ENCODE data around the gene MAPK4.

MAPK4 gene

DNA sequence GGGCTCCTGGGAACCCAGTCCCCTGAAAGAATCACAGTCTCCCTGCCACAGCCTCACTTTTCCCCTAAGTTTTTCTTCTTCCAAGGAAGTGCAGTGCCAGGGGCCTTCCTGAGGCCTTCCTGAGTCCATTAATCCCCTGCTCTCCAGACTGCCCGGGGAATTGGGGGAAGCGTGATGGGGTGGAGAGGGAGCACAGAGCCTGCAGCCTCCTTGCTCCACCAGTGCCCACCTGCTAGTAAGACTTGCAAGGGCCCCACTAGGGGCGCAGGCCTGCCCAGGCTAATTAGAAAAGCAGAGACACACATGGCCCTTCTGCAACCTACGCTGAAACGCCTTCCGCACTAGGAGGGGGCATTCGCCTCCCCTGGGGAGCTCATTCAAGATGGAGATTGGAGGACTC, 149.3 kb downstream of the MAPK4 start:
- TF ChIP-seq, protein P1, sequence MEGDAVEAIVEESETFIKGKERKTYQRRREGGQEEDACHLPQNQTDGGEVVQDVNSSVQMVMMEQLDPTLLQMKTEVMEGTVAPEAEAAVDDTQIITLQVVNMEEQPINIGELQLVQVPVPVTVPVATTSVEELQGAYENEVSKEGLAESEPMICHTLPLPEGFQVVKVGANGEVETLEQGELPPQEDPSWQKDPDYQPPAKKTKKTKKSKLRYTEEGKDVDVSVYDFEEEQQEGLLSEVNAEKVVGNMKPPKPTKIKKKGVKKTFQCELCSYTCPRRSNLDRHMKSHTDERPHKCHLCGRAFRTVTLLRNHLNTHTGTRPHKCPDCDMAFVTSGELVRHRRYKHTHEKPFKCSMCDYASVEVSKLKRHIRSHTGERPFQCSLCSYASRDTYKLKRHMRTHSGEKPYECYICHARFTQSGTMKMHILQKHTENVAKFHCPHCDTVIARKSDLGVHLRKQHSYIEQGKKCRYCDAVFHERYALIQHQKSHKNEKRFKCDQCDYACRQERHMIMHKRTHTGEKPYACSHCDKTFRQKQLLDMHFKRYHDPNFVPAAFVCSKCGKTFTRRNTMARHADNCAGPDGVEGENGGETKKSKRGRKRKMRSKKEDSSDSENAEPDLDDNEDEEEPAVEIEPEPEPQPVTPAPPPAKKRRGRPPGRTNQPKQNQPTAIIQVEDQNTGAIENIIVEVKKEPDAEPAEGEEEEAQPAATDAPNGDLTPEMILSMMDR (IDR thresholded peaks at IDR 0.05; ENCODE audit: insufficient read depth, low read length, poor library complexity, severe bottlenecking), result no peak
- no peak for TF ChIP-seq EZH2phosphoT487 (conservative IDR thresholded peaks at IDR 0.05; ENCODE audit: low read length)
- H3K9me3 ChIP-seq (ENCODE audit: insufficient read depth, low read length), result no peaks in the 10 kb centered on the region
- H4K20me1 ChIP-seq (ENCODE audit: low read depth, low read length), result no peaks in the 10 kb centered on the region
- no peak overlapping the region for H3K4me3 ChIP-seq (ENCODE audit: insufficient read depth, low read length, poor library complexity, severe bottlenecking)
- no peaks in the 10 kb centered on the region for H3K79me2 ChIP-seq (ENCODE audit: insufficient read depth, low read length)
- no peaks in the 10 kb centered on the region for H3K36me3 ChIP-seq (ENCODE audit: low read length)
- H3K4me2 ChIP-seq (ENCODE audit: low read depth, low read length, poor library complexity, severe bottlenecking), result no peak overlapping the region
- no peaks in the 10 kb centered on the region for H3K27me3 ChIP-seq (ENCODE audit: low read length)
- no peaks in the 10 kb centered on the region for H3K9me2 ChIP-seq (replicated peaks; ENCODE audit: insufficient read depth, low read length)
- H3F3A ChIP-seq (ENCODE audit: insufficient read depth), result no peaks in the 10 kb centered on the region
- no peak overlapping the region for H2AFZ ChIP-seq (ENCODE audit: low read depth, low read length, severe bottlenecking)
- no peak overlapping the region for H3K27ac ChIP-seq (ENCODE audit: low read depth, low read length)
- H3K9ac ChIP-seq (ENCODE audit: low read length), result no peak overlapping the region

DNA sequence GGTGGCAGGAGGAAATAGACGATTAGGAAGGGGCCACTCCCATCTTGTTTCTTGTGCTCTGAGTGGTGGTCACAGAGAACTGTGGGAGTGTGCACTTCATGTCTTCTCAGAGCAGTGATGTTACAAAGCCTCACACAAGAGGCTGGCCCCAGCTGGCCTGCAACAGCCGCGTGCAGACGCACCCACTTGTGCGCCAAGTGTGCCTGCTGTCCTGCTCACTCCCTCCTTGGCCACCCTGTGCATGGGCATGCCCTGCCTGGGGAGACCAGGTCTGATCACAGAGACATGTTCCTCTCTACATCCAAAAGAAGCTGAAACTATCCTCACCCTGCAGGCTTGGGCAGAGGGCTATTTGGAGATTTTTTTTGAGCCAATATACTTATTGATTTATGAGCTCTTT, 151.5 kb downstream of the MAPK4 start:
- Histone ChIP-seq H2AFZ (ENCODE audit: low read depth, low read length, severe bottlenecking) (no peak overlapping the region), H3K27ac (ENCODE audit: low read depth, low read length) (no peak overlapping the region)

DNA sequence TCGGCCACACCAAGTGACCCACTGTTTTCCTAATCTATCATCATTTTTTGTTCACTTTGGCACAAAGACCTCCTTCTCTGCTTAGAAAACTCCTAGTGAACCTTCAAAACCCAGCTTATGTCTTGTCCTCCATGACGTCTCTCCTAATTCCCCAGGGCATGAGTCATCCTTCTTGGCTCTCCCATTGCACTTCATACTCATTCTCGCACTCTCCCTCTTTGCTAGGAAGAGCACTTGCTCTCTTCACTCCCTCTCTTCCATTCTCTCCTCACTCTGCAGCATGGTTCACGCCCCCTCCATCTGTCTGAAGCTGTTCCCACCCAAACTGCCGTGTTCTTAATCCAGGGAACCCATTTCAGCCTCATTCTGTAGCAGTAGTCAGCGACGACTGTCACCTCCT, 156.0 kb downstream of the MAPK4 start:
- no peak overlapping the region for H3K4me3 ChIP-seq (ENCODE audit: insufficient read depth, low read length, poor library complexity, severe bottlenecking)
- H3K4me2 ChIP-seq (ENCODE audit: low read depth, low read length, poor library complexity, severe bottlenecking), result no peak overlapping the region
- H3K36me3 ChIP-seq (ENCODE audit: low read length), result no peaks in the 10 kb centered on the region
- H3K79me2 ChIP-seq (ENCODE audit: insufficient read depth, low read length), result no peaks in the 10 kb centered on the region
- no peaks in the 10 kb centered on the region for H4K20me1 ChIP-seq (ENCODE audit: low read depth, low read length)
- no peaks in the 10 kb centered on the region for H3K9me2 ChIP-seq (replicated peaks; ENCODE audit: insufficient read depth, low read length)
- no peak for TF ChIP-seq EZH2phosphoT487 (conservative IDR thresholded peaks at IDR 0.05; ENCODE audit: low read length)
- TF ChIP-seq, protein P1 (IDR thresholded peaks at IDR 0.05; ENCODE audit: insufficient read depth, low read length, poor library complexity, severe bottlenecking), result no peak
- no peak overlapping the region for H3K9ac ChIP-seq (ENCODE audit: low read length)
- H2AFZ ChIP-seq (ENCODE audit: low read depth, low read length, severe bottlenecking), result no peak overlapping the region
- H3K27ac ChIP-seq (ENCODE audit: low read depth, low read length), result no peak overlapping the region
- no peaks in the 10 kb centered on the region for H3K9me3 ChIP-seq (ENCODE audit: insufficient read depth, low read length)
- no peaks in the 10 kb centered on the region for H3K27me3 ChIP-seq (ENCODE audit: low read length)
- no peaks in the 10 kb centered on the region for H3F3A ChIP-seq (ENCODE audit: insufficient read depth)

More for the DNA sequence above, 151.5 kb downstream of the MAPK4 start:
- H3K27me3 ChIP-seq (ENCODE audit: low read length), result no peaks in the 10 kb centered on the region
- no peak overlapping the region for H3K9ac ChIP-seq (ENCODE audit: low read length)
- H3K36me3 ChIP-seq (ENCODE audit: low read length), result no peaks in the 10 kb centered on the region
- H3F3A ChIP-seq (ENCODE audit: insufficient read depth), result no peaks in the 10 kb centered on the region
- no peak overlapping the region for H3K4me3 ChIP-seq (ENCODE audit: insufficient read depth, low read length, poor library complexity, severe bottlenecking)
- H3K4me2 ChIP-seq (ENCODE audit: low read depth, low read length, poor library complexity, severe bottlenecking), result no peak overlapping the region
- TF ChIP-seq EZH2phosphoT487 (conservative IDR thresholded peaks at IDR 0.05; ENCODE audit: low read length), result no peak
- TF ChIP-seq, protein P1 (IDR thresholded peaks at IDR 0.05; ENCODE audit: insufficient read depth, low read length, poor library complexity, severe bottlenecking), result no peak
- H3K79me2 ChIP-seq (ENCODE audit: insufficient read depth, low read length), result no peaks in the 10 kb centered on the region
- no peaks in the 10 kb centered on the region for H4K20me1 ChIP-seq (ENCODE audit: low read depth, low read length)
- H3K9me2 ChIP-seq (replicated peaks; ENCODE audit: insufficient read depth, low read length), result no peaks in the 10 kb centered on the region
- H3K9me3 ChIP-seq (ENCODE audit: insufficient read depth, low read length), result no peaks in the 10 kb centered on the region

Measured in SU-DHL-6 (cell line).